ENCODE measurements around the gene IFRD1. TPM values are rescaled to one million over a fixed set of nuclear protein-coding genes. Genes with fewer than 3 reads are reported as not detected.

Gene IFRD1
- 75.2 and 78.3 TPM in 2 replicates for total RNA-seq
- long read RNA-seq, transcript IFRD1-202 (12 exons, 2,290 nt) = major isoform, 413 of 465 reads
- long read RNA-seq, transcript IFRD1-205 (4 exons, 1,938 nt) = minor isoform, 6 of 465 reads
- long read RNA-seq, partial matches to known transcripts = 13 of 465 reads
- long read RNA-seq, other reads (novel, unspliced or antisense) = 22 of 465 reads

DNA sequence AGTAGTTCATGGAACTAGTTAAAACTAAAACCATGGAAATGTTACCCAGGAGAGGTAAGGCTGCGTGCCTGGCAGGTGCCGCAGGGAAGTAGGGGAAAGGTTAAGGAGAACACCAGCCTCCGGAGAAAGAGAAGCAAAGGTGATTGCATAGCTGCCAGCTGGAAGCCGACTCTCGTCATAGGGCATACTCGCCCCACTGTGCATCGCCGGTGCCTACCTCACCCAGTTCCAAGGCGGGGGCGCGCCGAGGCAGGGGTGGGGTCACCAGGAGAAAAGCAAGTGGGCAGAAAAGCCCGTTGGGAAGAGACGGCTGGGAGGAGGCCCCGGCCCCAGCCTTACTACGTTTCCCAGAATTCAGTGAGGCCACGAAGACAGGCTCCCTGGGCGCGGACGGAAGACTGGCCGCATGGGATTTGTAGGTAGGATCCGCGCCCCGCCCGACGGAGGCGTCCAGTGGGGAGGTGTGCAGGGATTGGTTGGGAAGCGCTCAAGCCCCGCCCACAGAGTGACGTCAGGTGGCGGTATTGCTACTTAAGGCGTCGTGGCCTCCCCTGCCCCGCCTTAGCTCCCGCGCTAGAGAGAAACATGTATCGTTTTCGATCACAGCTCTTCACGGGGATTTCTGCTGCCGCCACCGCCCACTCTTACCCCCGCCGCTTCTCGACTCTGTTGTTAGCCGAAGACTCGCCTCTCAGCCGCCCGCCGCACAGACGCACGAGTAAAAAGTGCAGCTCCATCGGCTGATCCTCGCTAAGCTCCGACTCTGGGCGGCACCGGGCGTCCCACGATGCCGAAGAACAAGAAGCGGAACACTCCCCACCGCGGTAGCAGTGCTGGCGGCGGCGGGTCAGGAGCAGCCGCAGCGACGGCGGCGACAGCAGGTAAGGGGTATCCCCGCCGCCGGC lies at the start of gene IFRD1:
Gene IFRD1, plus strand, starts transcription at position 559 of the 905 bp plus-strand sequence. Its CDS starts 229 bp downstream, at position 788.
- no peak for TF ChIP-seq CTCF (IDR thresholded peaks at IDR 0.05)
- Mint-ChIP-seq H3K36me3 (ENCODE audit: unreplicated experiment) (no peaks in the 10 kb centered on the region), H3K4me3 (ENCODE audit: unreplicated experiment) (peak within 1 kb of the TSS; percentile 96), H3K27me3 (ENCODE audit: unreplicated experiment) (no peaks in the 10 kb centered on the region), H3K27ac (ENCODE audit: unreplicated experiment) (peak within 1 kb of the TSS; percentile 97), H3K9me3 (ENCODE audit: unreplicated experiment) (no peaks in the 10 kb centered on the region), H3K4me1 (ENCODE audit: unreplicated experiment) (peaks cover 41% of the 10 kb centered on the region)
- peak; percentile 99 for DNase-seq (ENCODE audit: extremely low spot score, unreplicated experiment)

- Mint-ChIP-seq H3K27ac (ENCODE audit: unreplicated experiment) (no peak overlapping the region), H3K9me3 (ENCODE audit: unreplicated experiment) (peaks cover 3% of the 10 kb centered on the region), H3K4me1 (ENCODE audit: unreplicated experiment) (peaks cover 7% of the 10 kb centered on the region), H3K36me3 (ENCODE audit: unreplicated experiment) (no peaks in the 10 kb centered on the region), H3K4me3 (ENCODE audit: unreplicated experiment) (no peak overlapping the region), H3K27me3 (ENCODE audit: unreplicated experiment) (no peaks in the 10 kb centered on the region)
- no peak for TF ChIP-seq CTCF (IDR thresholded peaks at IDR 0.05)
- no peak for DNase-seq (ENCODE audit: extremely low spot score, unreplicated experiment)
Observed at GRCh38 chr7:112404321-112404720, 45.9 kb upstream of the IFRD1 start.

- TF ChIP-seq CTCF (IDR thresholded peaks at IDR 0.05) = no peak
- Mint-ChIP-seq H3K36me3 (ENCODE audit: unreplicated experiment) (no peaks in the 10 kb centered on the region), H3K27ac (ENCODE audit: unreplicated experiment) (no peak overlapping the region), H3K27me3 (ENCODE audit: unreplicated experiment) (no peaks in the 10 kb centered on the region), H3K9me3 (ENCODE audit: unreplicated experiment) (no peaks in the 10 kb centered on the region), H3K4me1 (ENCODE audit: unreplicated experiment) (peaks cover 9% of the 10 kb centered on the region), H3K4me3 (ENCODE audit: unreplicated experiment) (no peak overlapping the region)
- DNase-seq (ENCODE audit: extremely low spot score, unreplicated experiment) = no peak
Observed at GRCh38 chr7:112405286-112405685, 45.0 kb upstream of the IFRD1 start.

DNA sequence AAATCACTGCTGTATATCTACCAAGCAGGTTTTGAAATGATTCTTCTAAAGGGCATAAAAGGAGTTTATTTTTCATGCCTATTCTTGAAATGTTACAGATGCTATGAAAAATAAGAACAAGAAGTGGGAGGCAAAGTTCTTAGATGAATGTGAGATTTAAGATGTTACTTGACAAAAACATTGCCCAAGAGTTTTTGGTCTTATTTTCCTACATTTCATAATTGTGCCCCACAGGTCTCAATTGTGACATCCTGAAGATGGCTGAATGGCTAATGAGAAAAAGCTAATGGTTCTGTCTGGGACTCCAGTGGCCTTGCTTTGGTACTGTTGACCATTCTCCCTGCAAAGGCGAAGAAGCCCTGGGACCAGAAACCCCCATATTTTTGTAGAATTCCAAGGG lies 43.0 kb upstream of the IFRD1 start:
- Mint-ChIP-seq H3K4me3 (ENCODE audit: unreplicated experiment) (no peak overlapping the region), H3K9me3 (ENCODE audit: unreplicated experiment) (no peaks in the 10 kb centered on the region), H3K36me3 (ENCODE audit: unreplicated experiment) (no peaks in the 10 kb centered on the region), H3K4me1 (ENCODE audit: unreplicated experiment) (peaks cover 22% of the 10 kb centered on the region), H3K27ac (ENCODE audit: unreplicated experiment) (no peak overlapping the region), H3K27me3 (ENCODE audit: unreplicated experiment) (no peaks in the 10 kb centered on the region)
- DNase-seq (ENCODE audit: extremely low spot score, unreplicated experiment) = no peak
- TF ChIP-seq CTCF (IDR thresholded peaks at IDR 0.05) = no peak

DNA sequence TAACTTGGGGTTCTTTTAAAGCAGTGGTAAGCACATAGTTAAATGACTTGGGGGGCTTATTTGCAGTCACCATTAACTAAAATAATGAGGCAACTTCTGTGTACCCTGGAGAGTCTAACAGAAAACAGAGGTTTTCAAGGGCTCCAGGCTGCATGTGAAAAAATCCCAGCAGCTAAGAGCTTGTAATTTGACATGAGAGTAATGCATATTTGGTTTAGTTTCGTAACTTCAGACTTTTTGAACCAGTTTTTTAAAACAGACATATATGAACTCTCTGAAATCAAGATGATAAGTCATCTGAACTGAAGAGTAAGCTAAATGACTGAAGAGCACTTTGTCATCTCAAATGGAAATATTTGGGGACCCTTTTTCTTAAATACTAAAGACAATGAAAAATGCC lies 40.2 kb upstream of the IFRD1 start:
- TF ChIP-seq CTCF (IDR thresholded peaks at IDR 0.05) = no peak
- peak overlapping the region; percentile 50 for H3K27ac Mint-ChIP-seq (ENCODE audit: unreplicated experiment)
- H3K9me3 Mint-ChIP-seq (ENCODE audit: unreplicated experiment) = no peaks in the 10 kb centered on the region
- DNase-seq (ENCODE audit: extremely low spot score, unreplicated experiment) = no peak
- no peaks in the 10 kb centered on the region for H3K27me3 Mint-ChIP-seq (ENCODE audit: unreplicated experiment)
- H3K36me3 Mint-ChIP-seq (ENCODE audit: unreplicated experiment) = no peaks in the 10 kb centered on the region
- no peak overlapping the region for H3K4me3 Mint-ChIP-seq (ENCODE audit: unreplicated experiment)
- peaks cover 25% of the 10 kb centered on the region for H3K4me1 Mint-ChIP-seq (ENCODE audit: unreplicated experiment)
